Left kidney (tissue), 2 donors: Measurements from ENCODE around the gene VWA7. TPM values are rescaled to one million over a fixed set of nuclear protein-coding genes. Genes with fewer than 3 reads are reported as not detected.

Experiments used
- DNase-seq: peaks from one replicate; pipeline ENCODE4 v3.0.0-alpha.2; 2013
- polyA plus RNA-seq: library from polyadenylated mRNA; unstranded; fragments of 120-200 nt; gene quantifications from one replicate; pipeline ENCODE4 v1.2.1, GENCODE V29; 2013; ENCODE audit not compliant: insufficient read length

The VWA7 gene
- polyA plus RNA-seq, 1 donor, result 8.5 TPM

DNA sequence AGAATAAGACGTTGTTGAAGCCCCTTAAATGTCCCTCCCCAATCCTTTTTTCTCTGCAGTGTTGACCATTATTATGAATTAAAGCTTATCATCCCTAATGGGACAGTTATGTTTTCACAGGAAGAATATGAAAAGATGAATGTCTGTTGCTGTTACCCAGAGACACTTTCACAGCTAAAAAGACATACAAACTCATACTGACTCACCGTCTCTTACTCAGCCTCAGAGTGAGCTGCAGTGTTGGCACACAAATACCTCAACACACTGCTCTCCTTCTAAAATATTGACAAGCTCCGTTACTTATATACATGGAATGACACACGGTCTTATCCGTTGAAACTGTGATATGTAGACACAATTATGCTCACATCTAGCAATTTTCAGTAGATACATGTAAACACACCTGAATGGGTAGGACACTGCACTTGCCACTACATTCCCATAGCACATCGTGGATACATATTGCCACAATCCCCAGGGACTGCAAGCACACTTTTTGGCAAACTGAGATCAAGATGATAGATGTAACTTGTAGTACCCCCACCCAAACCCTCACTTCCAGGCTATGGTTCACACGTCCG is 24.3 kb downstream of the VWA7 start:
- no peak for DNase-seq

DNA sequence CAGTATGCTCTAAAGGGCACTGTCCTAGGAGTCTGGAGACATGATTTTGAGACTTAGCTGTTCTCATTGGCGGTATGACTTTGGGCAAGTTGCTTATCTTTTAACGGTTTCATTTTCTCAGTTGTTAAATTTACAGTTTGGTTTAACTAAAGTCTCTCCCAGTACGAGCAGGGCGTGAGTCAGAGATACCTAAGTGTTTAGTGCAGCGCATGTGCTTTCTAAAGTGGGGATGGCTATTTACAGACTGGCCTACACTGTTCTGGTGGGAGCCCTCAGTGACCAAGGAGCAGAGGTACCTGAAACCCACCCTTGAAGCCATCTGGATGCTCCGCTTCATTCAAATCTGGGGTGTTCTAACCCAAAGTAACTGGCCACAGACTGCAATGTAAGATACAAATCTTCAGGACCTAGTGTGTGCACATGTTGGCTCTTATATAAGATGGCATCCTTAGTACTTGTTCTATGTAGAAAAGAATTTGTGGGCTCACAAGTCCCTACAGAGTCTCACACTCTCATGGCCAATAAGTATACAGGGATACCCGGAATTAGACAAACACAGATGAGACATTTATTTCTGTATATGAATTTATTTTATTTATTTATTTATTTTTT is 26.6 kb downstream of the VWA7 start:
- no peak for DNase-seq

DNA sequence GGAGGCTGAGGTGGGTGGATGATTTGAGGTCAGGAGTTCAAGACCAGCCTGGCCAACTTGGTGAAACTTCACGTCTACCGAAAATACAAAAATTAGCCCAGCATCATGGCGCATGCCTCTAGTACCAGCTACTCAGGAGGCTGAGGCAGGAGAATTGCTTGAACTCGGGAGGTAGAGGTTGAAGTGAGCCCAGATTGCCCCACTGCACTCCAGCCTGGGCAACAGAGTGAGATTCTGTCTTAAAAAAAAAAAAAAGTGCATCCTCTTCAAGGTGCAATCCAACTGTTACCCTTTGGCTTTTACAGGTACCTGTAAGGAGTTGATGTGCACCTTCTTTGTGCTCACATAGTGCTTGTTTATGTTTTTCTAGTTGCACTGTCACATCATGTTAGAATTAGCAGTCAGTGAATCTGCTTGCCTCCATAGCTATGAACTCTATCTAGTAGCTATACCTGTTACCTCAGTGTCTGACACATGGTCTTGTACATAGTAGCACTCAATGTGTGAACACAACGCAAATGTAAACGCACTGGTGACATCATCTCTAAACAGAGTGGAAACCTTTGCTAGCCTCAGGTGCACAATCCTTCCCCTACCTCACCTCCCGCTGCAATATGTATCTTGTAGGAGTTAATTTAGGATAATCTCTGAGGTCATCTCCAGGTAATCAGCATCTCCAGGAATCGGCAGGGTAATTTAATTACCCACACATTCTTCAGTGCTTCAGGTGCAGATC is 27.7 kb downstream of the VWA7 start:
- DNase-seq, result no peak

DNA sequence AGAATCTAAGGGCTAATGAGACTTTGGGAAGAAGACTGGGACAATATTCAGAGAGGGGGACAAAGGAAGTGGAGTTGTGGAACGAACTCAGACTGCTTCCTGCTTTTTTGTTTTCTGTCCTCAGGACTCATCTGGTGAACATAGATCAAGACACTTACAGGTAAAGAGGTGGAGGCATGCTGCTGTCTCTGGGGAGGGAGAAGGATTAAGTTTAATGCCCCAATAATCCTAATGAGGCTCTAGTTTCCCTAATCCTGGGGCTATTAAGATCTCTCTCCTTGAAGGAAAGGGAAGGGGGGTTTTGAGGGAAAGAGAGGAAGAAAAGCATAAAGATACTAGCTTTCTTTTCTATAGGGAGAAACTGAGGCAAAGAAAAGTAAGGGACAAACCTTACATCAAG is 32.7 kb downstream of the VWA7 start:
- DNase-seq, result no peak

DNA sequence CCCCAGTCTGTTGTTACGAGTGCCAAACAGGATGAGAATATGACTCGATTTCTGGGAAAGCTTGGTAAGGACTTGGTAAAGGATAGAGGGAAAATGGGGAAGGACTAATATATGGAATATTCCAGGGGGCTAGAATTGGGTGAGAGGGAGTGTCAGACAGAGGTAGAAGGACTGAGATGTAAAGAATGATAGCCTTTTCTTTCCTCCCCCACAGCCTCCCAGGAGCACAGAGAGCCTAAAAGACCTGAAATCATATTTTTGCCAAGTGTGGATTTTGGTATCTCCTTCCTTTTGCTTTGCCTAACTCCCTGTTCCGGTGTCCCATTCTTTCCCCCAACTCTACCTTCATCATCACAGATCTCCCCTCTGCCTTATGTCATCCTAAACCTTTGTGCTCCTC is 34.2 kb downstream of the VWA7 start:
- DNase-seq, result no peak

DNA sequence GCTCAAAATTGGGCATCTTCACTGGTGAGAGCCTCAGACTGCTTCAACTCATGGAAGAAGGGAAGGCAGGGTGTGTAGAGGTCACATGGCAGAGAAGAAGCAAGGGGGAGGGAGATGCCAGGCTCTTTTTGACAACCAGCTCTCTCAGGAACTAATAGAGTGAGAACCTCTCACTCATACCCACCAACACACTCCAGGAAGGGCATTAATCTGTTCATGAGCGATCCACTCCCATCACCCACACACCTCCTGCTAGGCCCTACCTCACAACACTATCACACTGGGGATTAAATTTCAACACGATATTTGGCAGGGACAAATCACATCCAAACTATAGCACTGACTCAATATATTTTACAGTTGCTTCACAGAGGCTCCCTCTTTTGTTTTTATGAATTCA is 35.3 kb downstream of the VWA7 start:
- no peak for DNase-seq

DNA sequence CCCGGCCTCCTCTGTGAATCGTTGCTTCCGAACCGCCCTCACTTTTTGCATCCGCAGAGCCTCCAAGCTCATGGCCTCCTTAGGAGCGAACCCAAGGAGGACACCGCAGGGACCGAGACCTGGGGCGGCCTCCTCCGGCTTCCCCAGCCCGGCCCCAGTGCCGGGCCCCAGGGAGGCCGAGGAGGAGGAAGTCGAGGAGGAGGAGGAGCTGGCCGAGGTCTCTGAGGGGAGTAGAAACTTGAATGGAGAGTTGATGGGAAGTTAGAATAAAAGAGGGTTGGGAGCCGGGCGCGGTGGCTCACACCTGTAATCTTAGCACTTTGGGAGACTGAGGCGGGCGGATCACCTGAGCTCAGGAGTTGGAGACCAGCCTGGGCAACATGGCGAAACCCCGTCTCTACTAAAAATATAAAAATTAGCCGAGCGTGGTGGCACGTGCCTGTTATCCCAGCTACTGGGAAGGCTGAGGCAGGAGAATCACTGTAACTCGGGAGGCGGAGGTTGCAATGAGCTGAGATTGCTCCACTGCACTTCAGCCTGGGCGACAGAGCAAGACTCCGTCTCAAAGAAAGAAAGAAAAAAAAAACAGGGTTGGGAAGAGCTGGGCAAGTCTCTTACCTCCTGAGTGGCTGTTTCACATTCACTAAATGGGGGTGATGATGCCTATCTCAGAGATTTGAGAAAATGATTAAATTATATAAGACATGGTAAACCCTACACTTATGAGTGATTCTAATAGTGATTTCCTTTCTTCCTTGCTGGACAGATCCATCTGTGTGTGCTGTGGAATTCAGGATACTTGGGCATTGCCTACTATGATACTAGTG is 36.5 kb downstream of the VWA7 start:
- DNase-seq, result no peak

DNA sequence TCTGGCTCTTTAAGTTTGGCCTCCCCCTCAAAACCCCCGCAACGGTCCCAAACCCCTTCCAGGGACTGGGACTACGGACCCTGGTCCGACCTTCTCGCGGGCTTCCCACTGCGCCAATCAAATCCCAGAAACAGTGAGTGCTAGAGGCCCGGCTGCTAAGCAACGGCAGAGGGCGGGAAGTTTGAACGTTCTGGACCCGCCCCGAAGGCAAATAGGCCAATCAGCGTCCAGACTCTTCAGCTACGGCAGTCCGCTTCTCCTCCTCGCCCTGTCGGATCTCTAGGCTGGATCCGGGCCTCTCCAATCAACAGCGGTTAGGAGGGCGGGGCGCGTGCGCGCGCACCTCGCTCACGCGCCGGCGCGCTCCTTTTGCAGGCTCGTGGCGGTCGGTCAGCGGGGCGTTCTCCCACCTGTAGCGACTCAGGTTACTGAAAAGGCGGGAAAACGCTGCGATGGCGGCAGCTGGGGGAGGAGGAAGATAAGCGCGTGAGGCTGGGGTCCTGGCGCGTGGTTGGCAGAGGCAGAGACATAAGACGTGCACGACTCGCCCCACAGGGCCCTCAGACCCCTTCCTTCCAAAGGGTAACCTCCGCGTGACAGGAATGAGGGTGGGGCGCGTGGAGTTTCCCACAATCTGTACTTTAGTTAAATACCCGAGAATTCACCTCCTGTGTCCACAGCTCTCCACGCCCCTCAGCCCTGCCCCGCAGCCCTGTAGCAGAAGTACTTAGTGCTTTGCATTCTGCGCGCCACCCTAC is 37.3 kb downstream of the VWA7 start, which contains the start of gene MSH5:
TSS of gene MSH5 (plus strand) at position 367 of the 758 bp plus-strand sequence. CDS start 462 bp downstream, outside the sequence.
- peak; percentile 99 for DNase-seq

DNA sequence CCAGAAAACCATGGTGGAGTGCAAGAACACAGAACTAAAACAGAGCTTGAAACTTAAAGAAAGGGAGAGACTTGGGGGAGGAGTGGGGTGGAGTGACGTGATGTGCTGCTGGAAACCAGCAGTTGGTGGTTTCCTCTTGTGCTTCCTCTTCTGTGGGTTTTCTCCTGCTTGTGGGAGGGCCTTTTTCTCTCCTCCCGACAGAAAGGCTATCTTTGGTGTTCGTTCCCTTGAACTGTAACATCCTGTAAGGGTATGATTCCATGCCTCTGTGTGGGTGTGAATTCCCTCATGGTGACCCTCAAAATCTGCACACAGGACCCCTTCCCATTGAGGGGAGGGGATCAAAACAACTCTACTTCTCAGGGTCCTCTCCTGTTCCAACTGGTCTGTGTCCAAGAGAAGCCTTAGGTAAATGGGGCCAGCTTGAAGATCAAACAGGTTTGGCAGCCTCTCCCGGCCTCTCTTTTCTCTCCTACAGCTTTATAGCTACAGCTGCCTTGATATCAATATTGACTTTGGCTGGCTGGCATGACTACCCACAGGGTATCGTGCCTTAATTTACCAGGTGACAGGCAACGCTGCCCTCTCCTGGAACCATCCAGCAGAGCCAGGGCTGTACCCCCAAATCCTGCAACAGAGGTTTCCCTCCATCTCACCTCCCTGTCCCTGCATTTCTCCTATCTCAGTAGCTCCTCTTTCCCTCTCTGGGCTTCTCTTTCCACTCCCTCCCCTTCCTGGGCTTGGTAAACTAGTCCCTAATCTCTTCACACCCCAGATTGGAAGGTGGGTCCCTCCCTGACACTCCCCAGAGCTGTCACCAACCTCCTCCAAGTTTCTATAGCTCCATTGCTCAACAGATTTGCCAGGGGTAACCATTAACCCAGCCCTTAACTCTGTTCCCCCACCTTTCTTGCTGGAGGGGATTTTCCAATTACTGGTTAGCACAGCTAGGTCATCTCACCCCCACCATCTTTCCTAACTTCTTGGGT is 38.8 kb downstream of the VWA7 start:
- DNase-seq, result peak; percentile 79

DNA sequence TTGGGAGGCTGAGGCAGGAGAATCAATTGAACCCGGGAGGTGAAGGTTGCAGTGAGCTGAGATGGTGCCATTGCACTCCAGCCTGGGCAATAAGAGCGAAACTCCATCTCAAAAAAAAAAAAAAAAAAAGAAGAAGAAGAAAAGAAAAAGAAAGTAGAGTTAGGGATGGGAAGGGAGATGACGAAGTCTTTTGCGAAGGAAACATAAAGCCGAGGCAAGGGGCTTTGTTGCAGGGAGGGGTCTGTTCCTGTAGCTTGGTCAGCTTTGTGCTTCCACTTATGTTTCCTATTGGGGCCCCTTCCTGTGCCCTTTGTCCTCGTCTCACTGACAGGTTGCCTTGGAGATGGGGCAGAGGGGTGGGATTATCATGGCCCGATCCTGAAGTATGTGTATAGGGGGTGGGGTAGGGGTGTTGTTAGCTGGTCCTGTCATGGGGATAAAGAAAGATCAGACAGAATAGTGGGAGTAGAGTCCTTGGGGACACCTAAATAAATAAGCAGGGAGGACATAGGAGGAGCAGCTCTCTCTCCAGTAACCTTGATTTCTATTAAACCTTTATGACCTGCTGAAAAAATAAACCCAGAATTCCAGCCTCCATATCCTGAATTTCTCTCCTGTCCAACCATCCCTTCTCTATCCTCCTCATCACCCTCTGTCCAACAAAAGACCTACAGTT is 39.7 kb downstream of the VWA7 start:
- DNase-seq, result peak; percentile 83

DNA sequence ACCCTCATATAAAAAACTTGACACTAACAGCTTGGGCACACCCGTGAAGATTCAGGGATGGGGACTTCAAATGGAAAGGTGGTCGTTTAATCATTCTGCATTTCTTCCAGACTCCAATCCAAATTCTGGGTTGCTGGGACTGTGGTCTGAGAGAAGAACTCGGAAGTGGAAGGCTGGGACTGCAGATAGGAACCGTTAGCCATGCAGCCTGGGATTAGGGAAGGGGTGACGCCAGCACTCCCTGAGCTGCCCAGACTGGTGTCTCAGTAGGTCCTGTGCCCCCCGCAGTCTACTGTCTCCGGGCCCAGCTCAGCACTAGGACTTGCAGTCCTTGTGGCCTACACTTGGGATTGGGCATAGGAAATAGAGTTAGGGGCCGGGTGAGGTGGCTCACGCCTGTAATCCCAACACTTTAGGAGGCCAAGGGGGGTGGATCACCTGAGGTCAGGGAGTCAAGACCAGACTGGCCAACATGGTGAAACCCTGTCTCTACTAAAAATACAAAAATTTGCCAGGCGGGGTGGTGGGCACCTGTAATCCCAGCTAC is 40.3 kb downstream of the VWA7 start:
- DNase-seq, result no peak

DNA sequence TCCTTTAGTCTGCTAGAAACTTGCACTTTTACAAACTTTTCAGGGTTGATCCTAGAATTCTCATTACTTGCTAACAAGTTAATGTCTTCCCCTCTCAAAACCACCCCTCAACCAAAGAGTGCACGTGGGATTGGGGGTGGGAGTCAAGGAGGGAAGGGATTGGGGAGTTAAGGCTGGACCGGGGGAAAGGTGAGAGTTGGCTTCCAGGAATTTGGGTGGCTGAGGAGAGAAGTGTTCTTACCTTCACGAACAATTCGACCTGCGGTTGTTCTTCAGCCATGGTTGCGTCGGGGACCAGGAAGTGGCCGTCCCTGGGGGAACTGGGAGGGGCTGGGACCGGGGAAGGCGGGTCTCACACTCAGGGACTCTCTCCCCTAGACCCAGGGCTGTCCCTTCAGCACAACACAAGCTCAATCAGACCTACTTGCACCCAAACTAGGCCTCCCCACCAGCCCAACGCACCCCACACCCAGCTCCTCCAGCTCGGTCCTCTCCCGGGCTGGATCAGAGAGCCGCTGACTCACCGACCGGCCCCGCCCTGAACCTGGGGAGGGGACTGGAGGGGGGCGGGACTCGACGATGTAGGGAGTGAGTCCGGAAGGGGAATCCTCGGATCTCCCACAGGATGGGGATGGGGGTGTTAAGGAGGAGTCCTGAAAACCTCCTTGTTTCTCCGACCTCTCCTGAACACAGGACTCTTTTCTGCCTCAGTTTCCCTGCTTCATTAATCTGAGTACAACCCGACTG is 40.9 kb downstream of the VWA7 start, which contains the start of gene CLIC1:
TSS of gene CLIC1 (minus strand) at position 510 of the 747 bp plus-strand sequence. CDS start at position 280, 230 bp downstream.
- DNase-seq, result peak; percentile 85

DNA sequence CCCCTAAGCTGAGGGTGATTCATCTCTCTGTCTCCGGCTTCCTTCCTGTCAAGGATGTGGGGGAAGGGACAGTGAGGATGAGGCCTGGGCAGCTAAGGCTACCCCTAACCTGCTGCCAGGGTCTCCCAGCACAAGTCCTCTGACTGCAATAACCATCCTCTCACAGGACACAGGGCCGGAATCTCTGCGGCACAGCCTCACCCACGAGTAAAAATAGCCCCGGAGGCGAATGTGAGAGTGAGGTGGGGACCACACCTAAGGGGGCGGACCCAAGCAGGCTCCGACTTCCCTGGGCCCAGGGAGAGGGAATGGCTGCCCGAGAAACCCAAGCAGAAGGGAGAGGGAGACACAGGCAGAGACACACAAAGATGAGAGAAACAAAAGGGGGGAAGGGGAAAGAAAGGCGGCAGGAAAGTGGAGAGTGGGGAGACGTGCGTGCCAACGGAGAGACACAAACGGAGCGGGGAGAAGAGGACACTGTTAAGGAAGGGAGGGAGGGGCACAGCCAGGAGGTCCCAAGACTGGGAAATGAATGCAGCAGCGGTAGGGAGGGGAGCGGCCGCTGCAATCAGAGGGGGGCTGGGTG is 42.2 kb downstream of the VWA7 start:
- DNase-seq, result no peak

DNA sequence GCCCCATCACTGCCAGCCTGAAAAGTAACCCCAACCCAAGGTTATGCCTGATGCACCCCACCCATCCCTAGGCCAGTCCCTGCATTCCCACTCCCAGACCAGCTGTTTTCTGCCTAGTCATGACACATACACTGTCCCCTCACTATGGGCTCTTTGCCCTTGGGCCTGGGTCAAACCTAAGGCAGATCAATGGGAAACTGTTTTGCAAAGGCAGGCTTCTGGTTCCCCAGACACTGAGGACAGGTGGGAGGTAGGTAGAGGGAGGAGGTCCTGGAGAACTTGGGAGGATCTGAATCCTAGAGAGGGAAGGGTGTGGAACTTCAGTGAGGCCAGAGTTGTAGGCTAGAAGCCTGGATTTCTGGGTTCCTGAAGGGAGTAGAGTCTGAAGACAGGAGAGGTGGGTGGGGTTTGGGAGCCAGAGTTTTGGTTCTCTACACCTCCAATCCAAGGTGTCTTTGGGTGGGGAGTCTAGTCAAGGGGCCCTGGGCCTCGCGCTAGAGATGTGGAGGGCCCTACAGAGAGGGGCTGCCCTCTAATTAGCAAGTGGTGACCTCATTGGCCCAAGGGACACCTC is 42.8 kb downstream of the VWA7 start:
- no peak for DNase-seq

DNA sequence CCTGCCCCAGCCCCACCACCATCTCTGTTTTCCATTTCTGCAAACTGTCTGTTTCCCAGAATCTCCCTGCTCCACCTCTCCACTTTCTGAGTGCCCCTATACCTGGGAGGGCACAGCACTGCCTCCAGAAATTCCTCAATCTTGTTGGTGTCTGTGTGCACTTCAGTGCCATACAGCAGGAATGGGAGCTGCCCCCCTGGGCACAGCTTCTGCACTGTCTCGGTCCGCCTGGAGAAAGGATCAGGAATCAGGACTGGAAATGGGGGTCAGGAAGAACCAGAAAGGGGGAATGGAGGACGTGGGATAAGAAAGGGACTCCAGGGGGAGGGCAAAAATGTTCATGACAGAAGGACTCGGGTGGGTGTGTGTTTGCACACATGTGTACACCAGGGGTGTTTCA is 43.4 kb downstream of the VWA7 start:
- no peak for DNase-seq

DNA sequence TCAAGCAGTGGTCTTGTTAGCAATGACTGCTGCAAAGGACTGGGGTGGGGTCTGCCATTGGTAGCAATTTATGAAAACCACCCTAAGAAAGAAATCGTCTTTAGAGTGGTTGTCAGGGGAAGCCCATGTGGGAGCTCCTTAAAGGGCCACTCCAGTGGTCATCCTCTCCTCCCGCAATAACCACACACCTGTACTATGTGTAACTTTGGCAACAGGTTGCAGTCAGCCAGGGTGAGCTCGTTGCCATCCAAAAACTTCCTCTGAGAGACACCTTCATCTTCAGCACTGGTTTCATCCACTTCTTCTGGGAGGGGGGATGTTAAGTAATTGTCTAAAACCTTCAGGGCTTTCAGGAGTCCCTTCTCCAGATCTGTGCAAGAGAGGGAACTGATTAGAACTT is 45.1 kb downstream of the VWA7 start:
- DNase-seq, result no peak

DNA sequence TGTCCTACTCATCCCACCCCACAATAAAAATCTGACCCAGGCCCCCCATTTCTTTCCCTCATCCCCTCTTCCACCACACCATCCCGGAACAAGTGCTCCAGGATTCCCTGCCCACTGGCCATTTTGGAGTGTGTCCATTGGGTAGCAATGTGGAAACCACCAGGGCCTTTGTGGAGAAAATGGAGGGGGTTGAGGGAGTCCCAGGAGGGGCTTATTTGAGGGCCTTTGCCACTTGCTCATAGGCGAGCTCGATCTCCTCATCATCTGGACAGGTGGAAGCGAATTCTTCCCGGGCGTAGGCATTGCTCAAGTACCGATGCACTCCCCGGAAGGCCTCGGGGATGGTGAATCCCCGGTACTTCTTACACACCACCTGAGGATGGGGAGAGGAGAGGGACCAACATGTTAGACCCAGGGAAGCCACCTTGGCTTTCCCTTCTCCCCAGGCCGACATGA is 46.5 kb downstream of the VWA7 start:
- no peak for DNase-seq
